ENCODE measurements around the gene TMEM45A.

The TMEM45A gene

GRCh38 chr3:100546020-100546744 is 53.8 kb downstream of the TMEM45A start:
- no peaks in the 10 kb centered on the region for H3K79me2 ChIP-seq (ENCODE audit: insufficient read depth, low read depth)
- no peak overlapping the region for H3K4me2 ChIP-seq
- no peak overlapping the region for H3K4me3 ChIP-seq (IDR thresholded peaks at IDR 0.05; ENCODE audit: insufficient read depth, low read depth, low read length)
- H3K27me3 ChIP-seq (ENCODE audit: insufficient read depth, low read depth), result no peaks in the 10 kb centered on the region
- H2AFZ ChIP-seq (ENCODE audit: low read depth), result no peak overlapping the region
- H3K36me3 ChIP-seq (ENCODE audit: insufficient read depth), result no peaks in the 10 kb centered on the region
- H3K27ac ChIP-seq, result no peak overlapping the region
- H3K4me1 ChIP-seq (ENCODE audit: low read depth, poor library complexity, severe bottlenecking), result no peaks in the 10 kb centered on the region
- no peaks in the 10 kb centered on the region for H4K20me1 ChIP-seq (ENCODE audit: insufficient read depth)
- H3K9ac ChIP-seq, result no peak overlapping the region
- TF ChIP-seq CTCF (conservative IDR thresholded peaks at IDR 0.05; ENCODE audit: low read depth, low read length), result no peak

GRCh38 chr3:100548053-100548452 is 55.6 kb downstream of the TMEM45A start:
- Histone ChIP-seq H3K79me2 (ENCODE audit: insufficient read depth, low read depth) (no peaks in the 10 kb centered on the region), H4K20me1 (ENCODE audit: insufficient read depth) (no peaks in the 10 kb centered on the region), H3K36me3 (ENCODE audit: insufficient read depth) (no peaks in the 10 kb centered on the region), H3K4me3 (IDR thresholded peaks at IDR 0.05; ENCODE audit: insufficient read depth, low read depth, low read length) (no peak overlapping the region), H2AFZ (ENCODE audit: low read depth) (no peak overlapping the region), H3K27me3 (ENCODE audit: insufficient read depth, low read depth) (no peaks in the 10 kb centered on the region), H3K4me1 (ENCODE audit: low read depth, poor library complexity, severe bottlenecking) (no peaks in the 10 kb centered on the region), H3K9ac (no peak overlapping the region), H3K4me2 (no peak overlapping the region), H3K27ac (no peak overlapping the region)
- no peak for TF ChIP-seq CTCF (conservative IDR thresholded peaks at IDR 0.05; ENCODE audit: low read depth, low read length)

- Histone ChIP-seq H3K27me3 (ENCODE audit: insufficient read depth, low read depth) (no peaks in the 10 kb centered on the region), H3K4me1 (ENCODE audit: low read depth, poor library complexity, severe bottlenecking) (no peaks in the 10 kb centered on the region), H3K4me2 (no peak overlapping the region), H3K36me3 (ENCODE audit: insufficient read depth) (no peaks in the 10 kb centered on the region), H3K4me3 (IDR thresholded peaks at IDR 0.05; ENCODE audit: insufficient read depth, low read depth, low read length) (no peak overlapping the region), H2AFZ (ENCODE audit: low read depth) (no peak overlapping the region), H3K79me2 (ENCODE audit: insufficient read depth, low read depth) (no peaks in the 10 kb centered on the region), H4K20me1 (ENCODE audit: insufficient read depth) (no peaks in the 10 kb centered on the region), H3K9ac (no peak overlapping the region), H3K27ac (no peak overlapping the region)
- no peak for TF ChIP-seq CTCF (conservative IDR thresholded peaks at IDR 0.05; ENCODE audit: low read depth, low read length)
Observed at GRCh38 chr3:100553618-100554372, 61.4 kb downstream of the TMEM45A start.

GRCh38 chr3:100554373-100554676 is 61.9 kb downstream of the TMEM45A start:
- Histone ChIP-seq H3K79me2 (ENCODE audit: insufficient read depth, low read depth) (no peaks in the 10 kb centered on the region), H2AFZ (ENCODE audit: low read depth) (no peak overlapping the region), H3K4me1 (ENCODE audit: low read depth, poor library complexity, severe bottlenecking) (no peaks in the 10 kb centered on the region), H3K27me3 (ENCODE audit: insufficient read depth, low read depth) (no peaks in the 10 kb centered on the region), H3K36me3 (ENCODE audit: insufficient read depth) (no peaks in the 10 kb centered on the region), H3K4me3 (IDR thresholded peaks at IDR 0.05; ENCODE audit: insufficient read depth, low read depth, low read length) (no peak overlapping the region), H3K4me2 (no peak overlapping the region), H3K9ac (no peak overlapping the region), H4K20me1 (ENCODE audit: insufficient read depth) (no peaks in the 10 kb centered on the region), H3K27ac (no peak overlapping the region)
- no peak for TF ChIP-seq CTCF (conservative IDR thresholded peaks at IDR 0.05; ENCODE audit: low read depth, low read length)
